NCI-H748 treated with DMSO at 0.1 percent for 48 hours (cell line): ENCODE results near the gene ARMS2.

Source experiments
- DNase-seq: peaks from one replicate; lab custom pipeline; 2025; lab: John Stamatoyannopoulos, UW

ARMS2 gene

DNA sequence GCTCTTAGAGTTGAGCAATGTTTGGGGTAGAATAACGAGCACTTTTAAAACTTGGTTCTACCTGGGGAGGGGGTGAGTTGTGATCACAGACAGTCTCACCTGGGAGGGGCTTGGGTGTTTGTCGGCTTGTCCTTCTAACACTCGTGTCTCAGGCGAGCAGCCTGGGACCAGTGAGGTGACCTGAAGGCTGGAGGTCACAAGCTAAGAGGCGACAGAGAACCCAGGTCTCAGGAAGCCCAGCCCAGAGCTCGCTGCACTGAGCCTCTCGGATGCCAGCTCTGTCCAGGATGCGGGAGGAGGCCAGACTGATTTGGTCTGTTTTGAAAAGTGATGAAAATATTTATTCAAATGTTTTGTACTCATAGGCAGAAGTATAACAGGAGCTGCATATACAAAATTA, 18.7 kb downstream of the ARMS2 start:
- no peak for DNase-seq

DNA sequence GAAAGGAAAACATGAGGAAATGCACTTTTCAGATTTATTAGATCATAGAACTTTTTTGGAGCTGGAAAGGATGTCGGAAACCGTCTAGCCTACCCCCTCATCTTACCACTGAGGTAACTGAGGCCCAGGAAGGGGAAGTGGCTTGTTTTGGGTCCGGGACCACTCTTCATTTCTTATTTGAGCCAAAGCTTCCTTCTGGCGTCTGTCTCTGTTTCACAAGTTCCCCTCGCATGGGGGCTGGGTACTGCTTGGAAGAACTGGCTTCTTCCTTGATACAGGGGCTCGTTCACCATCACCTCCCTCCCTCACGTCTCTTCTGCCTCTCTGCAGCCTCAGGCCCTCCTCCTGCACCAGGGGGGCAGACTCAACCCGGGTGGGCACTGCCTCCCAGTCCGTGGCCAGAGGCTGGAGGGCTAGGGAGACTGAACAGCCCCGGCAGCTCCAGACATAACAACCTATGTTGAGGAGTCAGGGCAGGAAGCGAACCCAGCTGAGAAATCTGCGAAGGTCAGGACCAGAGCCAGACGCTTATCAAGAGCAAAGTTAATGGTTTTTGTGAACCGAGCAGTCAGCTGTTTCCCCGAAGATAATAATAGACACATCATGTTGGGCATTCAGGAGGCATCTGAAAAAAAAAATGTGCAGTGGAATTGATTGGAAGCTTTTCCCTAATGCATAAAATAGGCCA, 19.8 kb downstream of the ARMS2 start:
- DNase-seq = no peak

- no peak for DNase-seq
Observed at GRCh38 chr10:122475100-122475499, 20.6 kb downstream of the ARMS2 start.

DNA sequence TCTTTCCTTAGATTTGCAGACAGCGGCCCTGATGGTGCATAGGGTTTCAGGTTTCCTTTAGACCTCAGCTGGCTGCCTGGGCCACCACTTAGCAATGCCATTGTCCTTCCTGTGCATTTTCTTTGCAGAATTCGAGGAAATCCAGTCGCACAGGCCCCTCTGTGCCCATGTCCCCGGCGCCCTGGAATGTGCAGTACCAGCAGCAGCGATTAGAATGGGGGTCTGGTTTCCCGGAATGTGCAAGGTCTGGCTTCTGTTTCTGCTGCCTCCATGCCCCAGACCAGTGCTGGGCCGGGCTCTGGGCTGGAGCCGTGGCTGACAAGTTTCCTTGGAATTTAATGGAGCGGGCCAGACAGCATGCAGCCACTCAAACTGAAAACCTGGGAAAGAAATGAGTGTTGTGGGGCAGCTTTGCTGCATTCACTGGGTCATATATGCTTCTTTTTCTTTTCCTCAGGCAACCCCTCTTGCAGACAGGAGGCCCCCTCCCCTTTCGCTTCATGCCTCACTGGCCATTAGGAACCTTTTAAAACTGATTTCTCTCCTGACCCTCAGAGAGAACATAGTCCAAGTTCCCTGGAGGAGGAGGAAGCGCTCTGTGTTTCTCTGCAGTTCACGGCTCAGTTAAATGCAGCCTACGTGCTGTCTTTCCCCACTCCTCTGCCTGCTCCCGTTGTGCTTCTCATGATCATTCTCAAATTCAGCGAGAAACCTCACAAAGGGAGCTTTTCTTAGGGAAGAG, 21.3 kb downstream of the ARMS2 start:
- no peak for DNase-seq

DNA sequence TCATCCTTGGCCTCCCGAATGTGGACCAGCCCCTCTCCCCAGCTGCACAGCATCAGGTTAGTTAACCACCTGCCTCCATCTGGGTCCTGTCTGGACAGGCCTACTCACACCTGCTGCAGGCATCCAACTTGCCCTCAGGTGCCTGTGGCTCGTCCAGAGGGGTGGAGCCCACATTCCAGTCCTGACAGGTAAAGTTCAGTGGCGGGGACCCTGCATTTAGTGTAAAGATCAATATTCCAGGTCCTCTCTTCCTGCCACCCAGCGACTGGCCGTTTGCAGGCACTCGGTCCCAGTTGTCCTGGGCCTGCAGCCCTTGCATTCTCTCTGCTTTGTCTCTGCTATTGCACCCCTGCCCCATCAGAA, 21.9 kb downstream of the ARMS2 start:
- no peak for DNase-seq

DNA sequence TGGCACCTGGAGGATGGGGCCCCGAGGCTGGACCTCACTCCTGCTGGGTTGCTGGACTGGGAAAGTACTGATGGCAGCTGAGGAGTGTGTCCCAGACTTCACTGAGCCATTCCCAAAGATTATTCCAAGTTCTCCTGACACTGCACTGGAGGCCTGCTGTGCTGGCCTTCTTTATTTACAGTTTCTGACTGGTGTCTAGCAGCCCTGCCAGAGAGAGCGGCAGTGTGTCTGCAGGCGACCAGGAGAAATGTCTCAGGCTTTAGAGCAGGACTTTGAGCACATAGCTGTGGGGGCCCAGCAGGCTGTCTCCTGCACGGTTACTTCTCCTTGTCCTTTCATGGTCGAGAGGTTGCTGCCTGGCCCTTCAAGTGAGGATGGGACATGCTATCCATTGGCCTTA, 23.0 kb downstream of the ARMS2 start:
- no peak for DNase-seq

GRCh38 chr10:122478971-122479370, 24.5 kb downstream of the ARMS2 start:
- no peak for DNase-seq

DNA sequence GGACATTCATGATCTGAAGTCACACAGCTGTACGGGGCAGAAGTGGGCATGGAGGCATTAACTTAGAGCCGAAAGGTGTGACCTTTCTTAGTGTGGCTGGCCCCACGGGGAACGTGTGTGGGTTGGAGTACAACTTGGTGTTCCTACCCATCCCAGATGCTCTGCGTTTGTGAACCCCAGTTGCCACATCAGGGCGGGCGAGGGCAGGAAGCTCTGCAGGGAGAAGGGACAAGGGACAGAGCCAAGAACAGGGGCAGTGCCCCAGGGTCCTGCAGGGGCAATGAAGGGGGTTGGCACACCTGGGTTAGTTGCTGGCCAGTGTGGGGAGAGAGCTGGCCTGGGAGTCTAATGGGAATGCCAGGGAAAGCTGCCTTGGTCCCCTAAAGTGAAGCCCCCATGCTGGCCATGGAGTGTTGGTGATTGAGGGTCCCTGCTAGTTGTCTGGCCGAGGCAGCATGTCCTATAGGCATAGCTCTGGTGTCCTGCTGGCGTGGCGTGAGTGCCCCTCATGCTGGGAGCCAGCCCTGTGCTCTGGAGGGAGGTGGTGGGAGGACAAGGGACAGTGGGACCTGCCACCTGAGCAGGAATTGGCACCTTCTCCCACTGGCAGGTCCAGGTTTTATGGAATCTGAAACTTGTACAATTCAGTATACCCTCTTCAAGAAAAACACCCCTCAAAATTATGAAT, 25.8 kb downstream of the ARMS2 start:
- no peak for DNase-seq

DNA sequence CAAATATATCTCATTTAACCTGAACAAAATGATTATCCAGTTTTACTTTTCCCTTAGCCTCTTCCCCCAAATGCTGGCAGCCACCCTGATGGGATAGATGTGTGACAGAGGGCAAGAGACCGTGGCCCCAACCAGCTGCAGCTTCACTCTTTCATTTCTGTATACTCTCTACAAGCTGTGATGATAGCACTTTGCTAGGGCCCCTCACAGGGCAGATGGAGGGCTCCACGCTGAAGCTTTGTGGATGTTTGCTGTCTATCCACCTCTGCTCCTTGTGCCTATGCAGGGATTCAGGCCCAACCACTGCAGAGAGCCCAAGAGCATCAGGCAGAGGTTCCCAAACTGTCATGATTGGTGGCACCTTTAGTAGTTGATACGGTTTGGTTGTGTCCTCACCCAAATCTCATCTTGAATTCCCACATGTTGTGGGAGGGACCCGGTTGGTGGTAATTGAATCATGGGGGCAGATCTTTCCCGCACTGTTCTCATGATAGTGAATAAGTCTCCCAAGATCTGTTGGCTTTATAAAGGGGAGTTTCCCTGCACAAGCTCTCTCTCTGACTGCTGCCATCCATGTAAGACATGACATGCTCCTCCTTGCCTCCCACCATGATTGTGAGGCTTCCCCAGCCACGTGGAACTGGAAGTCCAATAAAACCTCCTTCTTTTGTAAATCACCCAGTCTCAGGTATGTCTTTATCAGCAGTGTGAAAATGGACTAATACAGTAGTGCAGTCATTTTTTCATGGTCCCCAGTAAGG, 27.0 kb downstream of the ARMS2 start:
- DNase-seq = no peak

GRCh38 chr10:122484276-122485060, 30.0 kb downstream of the ARMS2 start:
- no peak for DNase-seq

DNA sequence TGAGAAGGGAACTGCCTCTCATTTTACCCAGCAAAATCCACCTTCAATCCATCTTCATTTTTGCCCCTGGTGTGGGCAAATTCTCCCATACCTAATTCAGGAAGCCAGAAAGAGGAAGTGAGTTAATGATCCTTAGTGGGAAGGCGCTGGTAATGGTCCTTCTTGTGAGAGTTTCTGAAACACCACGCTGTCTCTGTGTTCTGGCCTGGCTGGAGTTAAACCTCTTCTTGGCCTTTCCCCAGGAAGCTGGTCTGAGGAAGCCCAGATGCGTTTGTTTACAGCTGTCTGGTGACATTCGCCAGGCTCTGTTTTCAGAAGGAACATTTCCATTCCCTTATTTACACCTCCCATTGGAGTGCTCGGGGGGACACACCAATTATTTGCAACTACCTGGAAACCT, 31.2 kb downstream of the ARMS2 start:
- no peak for DNase-seq

- no peak for DNase-seq
Observed at GRCh38 chr10:122486406-122487080, 32.1 kb downstream of the ARMS2 start.

DNA sequence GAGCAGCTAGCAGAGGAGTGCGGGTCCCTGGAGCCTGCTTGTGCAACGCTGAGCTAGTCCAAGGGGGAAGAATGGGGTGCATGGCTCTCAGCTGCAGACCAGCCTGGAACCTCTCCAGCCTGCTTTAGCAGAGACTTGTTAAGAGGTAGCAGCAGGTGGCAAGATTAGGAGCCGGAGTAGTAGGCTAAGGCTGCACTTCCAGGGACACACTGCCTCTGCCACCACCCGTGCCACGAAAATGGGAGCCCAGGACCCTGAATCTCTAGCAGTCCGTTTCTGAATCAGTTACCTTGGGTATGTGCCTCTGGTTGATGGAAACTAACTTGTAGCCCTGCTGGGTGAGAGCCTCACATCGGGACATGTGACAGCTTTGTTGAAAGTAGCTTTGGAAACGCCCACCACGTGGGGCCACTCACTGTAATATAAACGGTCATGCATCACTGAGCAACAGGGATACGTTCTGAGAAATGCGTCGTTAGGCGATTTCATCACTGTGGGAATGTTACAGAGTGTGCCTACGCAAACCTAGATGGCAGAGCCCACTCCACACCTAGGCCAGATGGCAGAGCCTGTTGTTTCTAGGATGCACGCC, 32.8 kb downstream of the ARMS2 start:
- peak; percentile 13 for DNase-seq

- DNase-seq = no peak
Observed at GRCh38 chr10:122490268-122490667, 35.8 kb downstream of the ARMS2 start.

DNA sequence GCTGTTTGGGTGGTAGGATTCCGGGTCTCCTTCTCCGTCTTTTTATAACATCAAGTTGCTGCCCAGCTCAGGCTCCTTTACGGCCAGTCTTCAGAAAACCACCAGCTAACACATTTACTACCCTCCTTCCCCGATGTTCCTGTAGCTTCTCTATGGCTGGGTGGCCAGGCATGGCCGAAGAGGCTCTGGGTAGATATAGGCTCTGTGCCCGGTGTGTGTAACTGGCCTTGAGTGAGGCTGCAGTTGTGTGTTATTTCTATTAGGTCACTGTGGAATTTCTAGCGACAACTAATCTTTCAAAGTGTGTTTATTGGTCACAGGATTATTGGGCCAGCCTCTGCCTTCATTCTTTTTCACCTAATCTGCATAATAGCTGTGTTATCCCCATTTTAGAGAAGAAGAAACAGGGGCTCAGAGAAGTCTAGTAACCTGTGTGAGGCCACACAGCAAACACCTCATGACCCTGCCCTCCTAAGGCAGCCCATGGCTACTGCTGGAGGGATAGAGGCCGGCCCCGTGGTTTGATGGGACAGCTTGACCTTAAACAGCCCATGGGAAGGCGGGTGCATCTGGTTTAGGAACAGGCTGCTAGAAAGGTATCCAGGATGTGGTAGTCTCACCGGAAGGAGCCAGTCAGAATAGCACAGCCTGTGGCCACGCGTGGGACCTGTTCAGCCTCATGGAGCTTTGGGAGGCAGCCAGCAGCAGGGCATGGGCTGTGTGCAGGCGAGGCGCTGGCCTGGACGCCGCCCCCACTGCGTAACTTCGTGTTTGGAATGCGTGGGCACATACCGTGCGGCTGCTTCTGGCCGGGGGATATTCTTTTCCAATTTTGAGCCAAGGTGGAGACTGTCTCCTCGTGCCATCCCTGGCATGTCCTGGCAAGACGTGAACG, 36.6 kb downstream of the ARMS2 start:
- no peak for DNase-seq

- DNase-seq = no peak
Observed at GRCh38 chr10:122492006-122492405, 37.6 kb downstream of the ARMS2 start.

GRCh38 chr10:122492999-122493481, 38.6 kb downstream of the ARMS2 start:
- no peak for DNase-seq

GRCh38 chr10:122493761-122494160, 39.3 kb downstream of the ARMS2 start:
- no peak for DNase-seq

GRCh38 chr10:122494173-122494820, 39.8 kb downstream of the ARMS2 start:
- DNase-seq = no peak
